Measurements from ENCODE around the gene SMG9. TPM values are rescaled to one million over a fixed set of nuclear protein-coding genes. Genes with fewer than 3 reads are reported as not detected.
"Not testable (repeated sequence)": the region's sequence is repeated elsewhere in the genome, so short reads cannot be mapped to it uniquely, and the experiment has no call there.

SMG9 gene
- total RNA-seq, 3 donors from 2014 or later (not counting 1 experiment from before 2014, with no cell fraction given) = 23.3 to 37.4 (median 28.3) TPM

DNA sequence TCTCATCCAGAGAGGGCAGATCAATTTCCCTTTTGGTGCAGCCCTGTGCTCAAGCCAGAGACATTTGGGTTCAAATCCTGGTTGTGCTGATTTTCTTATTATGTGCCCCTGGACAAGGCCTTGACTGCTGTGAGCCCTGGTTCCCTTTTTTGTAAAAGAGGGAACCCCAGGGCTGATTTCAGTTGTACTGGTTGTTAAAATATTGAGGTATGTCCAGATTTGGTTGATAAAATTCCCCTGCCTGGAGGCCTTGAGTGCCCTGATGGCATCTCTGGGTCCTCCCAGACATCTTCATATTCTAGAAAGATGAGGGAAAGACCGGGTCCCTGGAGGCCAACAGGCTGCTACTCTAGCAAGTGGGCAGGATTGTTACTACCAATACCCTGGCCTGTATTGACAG lies 70.4 kb downstream of the SMG9 start:
- H3K27me3 ChIP-seq (ENCODE audit: control insufficient read depth, insufficient read depth, low read length) = no peaks in the 10 kb centered on the region
- intact Hi-C loops (cut with micrococcal nuclease) = no loop called here
- Mint-ChIP-seq H3K27me3 (ENCODE audit: low read depth in 2 of 2) (no peaks in the 10 kb centered on the region), H3K9me3 (no peaks in the 10 kb centered on the region), H3K36me3 (no peaks in the 10 kb centered on the region), H3K27ac (no peak overlapping the region), H3K4me1 (no peaks in the 10 kb centered on the region), H3K4me3 (no peak overlapping the region)
- H3K36me3 ChIP-seq (ENCODE audit: control insufficient read depth, insufficient read depth, low read length) = no peaks in the 10 kb centered on the region
- no peak for ATAC-seq
- DNase-seq = no peak
- no peak overlapping the region for H3K4me3 ChIP-seq (ENCODE audit: low read length)
- no peaks in the 10 kb centered on the region for H3K4me1 ChIP-seq (ENCODE audit: control insufficient read depth, insufficient read depth, low read length)
- H3K9me3 ChIP-seq (ENCODE audit: control insufficient read depth, insufficient read depth, low read length) = no peaks in the 10 kb centered on the region
- no peak overlapping the region for H3K27ac ChIP-seq (ENCODE audit: low read length)
- 88% methylated on average over 1 of the region's 1 CpG for WGBS (ENCODE audit: insufficient coverage)
- TF ChIP-seq, protein P1, sequence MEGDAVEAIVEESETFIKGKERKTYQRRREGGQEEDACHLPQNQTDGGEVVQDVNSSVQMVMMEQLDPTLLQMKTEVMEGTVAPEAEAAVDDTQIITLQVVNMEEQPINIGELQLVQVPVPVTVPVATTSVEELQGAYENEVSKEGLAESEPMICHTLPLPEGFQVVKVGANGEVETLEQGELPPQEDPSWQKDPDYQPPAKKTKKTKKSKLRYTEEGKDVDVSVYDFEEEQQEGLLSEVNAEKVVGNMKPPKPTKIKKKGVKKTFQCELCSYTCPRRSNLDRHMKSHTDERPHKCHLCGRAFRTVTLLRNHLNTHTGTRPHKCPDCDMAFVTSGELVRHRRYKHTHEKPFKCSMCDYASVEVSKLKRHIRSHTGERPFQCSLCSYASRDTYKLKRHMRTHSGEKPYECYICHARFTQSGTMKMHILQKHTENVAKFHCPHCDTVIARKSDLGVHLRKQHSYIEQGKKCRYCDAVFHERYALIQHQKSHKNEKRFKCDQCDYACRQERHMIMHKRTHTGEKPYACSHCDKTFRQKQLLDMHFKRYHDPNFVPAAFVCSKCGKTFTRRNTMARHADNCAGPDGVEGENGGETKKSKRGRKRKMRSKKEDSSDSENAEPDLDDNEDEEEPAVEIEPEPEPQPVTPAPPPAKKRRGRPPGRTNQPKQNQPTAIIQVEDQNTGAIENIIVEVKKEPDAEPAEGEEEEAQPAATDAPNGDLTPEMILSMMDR (IDR thresholded peaks at IDR 0.05) = no peak

DNA sequence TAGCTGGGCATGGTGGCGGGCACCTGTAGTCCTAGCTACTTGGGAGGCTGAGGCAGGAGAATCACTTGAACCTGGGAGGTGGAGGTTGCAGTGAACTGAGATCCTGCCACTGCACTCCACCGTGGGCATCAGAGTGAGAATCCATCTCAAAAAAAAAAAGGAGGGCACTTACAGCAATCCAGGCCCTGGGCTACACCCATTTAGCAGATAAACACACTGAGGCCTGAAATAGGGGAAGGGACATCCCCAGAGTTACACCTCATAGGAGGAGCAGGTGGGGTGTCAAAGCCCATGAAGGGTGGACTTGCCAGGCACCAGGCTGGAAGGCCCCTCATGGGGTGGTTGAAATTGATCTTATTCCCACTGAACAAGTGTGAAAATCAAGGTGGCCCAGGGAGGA lies 70.9 kb downstream of the SMG9 start:
- ATAC-seq (no peak), DNase-seq (no peak)
- H3K9me3 Mint-ChIP-seq = no peaks in the 10 kb centered on the region
- Histone ChIP-seq H3K36me3 (ENCODE audit: control insufficient read depth, insufficient read depth, low read length) (no peaks in the 10 kb centered on the region), H3K4me3 (ENCODE audit: low read length) (no peak overlapping the region), H3K4me1 (ENCODE audit: control insufficient read depth, insufficient read depth, low read length) (no peaks in the 10 kb centered on the region), H3K27me3 (ENCODE audit: control insufficient read depth, insufficient read depth, low read length) (no peaks in the 10 kb centered on the region), H3K9me3 (ENCODE audit: control insufficient read depth, insufficient read depth, low read length) (no peaks in the 10 kb centered on the region), H3K27ac (ENCODE audit: low read length) (no peak overlapping the region)
- no peak overlapping the region for H3K27ac Mint-ChIP-seq
- H3K36me3 Mint-ChIP-seq = no peaks in the 10 kb centered on the region
- intact Hi-C loops (cut with micrococcal nuclease) = no loop called here
- WGBS (ENCODE audit: insufficient coverage) = 84% methylated on average over 2 of the region's 2 CpGs
- H3K4me1 Mint-ChIP-seq = no peaks in the 10 kb centered on the region
- TF ChIP-seq, protein P1 (IDR thresholded peaks at IDR 0.05) = no peak
- no peak overlapping the region for H3K4me3 Mint-ChIP-seq
- no peaks in the 10 kb centered on the region for H3K27me3 Mint-ChIP-seq (ENCODE audit: low read depth in 2 of 2)

DNA sequence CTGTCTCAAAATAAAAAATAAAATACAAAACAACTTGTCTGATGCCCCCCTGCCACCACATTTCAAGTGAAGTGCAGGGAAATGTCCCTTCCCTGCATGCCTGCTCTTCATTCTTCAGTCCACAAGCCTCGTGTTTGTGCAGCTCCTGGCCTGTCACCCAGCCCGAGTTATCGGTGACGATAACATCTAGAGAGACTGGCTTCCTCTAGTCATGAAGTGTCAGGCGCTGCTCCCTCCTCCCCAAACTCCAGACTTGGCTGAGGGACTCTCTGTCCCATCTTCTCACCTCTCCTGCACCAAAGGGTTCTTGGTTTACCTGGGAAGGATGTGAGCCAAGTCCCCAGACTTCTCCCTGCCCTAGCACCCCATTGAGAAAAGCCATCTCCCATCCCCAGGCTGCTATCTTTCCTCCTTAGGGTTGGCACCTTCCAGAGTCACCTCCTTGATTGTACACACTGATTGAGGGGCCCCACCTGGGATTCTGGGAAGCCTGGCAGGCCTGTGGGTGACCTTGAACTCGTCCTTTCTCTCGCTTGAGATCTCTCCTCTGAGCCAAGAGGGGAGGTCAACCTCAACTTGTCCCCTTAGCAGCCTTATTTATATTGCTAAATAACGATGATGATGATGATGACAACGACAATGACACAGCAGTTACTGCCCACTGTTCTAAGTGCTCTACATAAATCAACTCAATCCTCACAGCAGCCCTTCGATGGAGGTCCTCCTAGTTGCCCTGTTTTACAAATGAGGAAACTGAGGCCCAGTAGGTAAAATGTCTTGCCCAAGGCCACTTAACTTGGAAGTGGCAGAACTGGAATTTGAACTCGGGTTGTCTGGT lies 71.7 kb downstream of the SMG9 start:
- H3K27ac Mint-ChIP-seq = no peak overlapping the region
- no peak overlapping the region for H3K27ac ChIP-seq (ENCODE audit: low read length)
- no peaks in the 10 kb centered on the region for H3K4me1 ChIP-seq (ENCODE audit: control insufficient read depth, insufficient read depth, low read length)
- no peak for DNase-seq
- no peaks in the 10 kb centered on the region for H3K9me3 ChIP-seq (ENCODE audit: control insufficient read depth, insufficient read depth, low read length)
- no peaks in the 10 kb centered on the region for H3K36me3 Mint-ChIP-seq
- H3K4me3 Mint-ChIP-seq = no peak overlapping the region
- H3K4me3 ChIP-seq (ENCODE audit: low read length) = no peak overlapping the region
- intact Hi-C loops (cut with micrococcal nuclease) = no loop called here
- no peaks in the 10 kb centered on the region for H3K27me3 ChIP-seq (ENCODE audit: control insufficient read depth, insufficient read depth, low read length)
- no peaks in the 10 kb centered on the region for H3K9me3 Mint-ChIP-seq
- no peak for ATAC-seq
- WGBS (ENCODE audit: insufficient coverage) = 73% methylated on average over 11 of the region's 11 CpGs
- H3K36me3 ChIP-seq (ENCODE audit: control insufficient read depth, insufficient read depth, low read length) = no peaks in the 10 kb centered on the region
- H3K4me1 Mint-ChIP-seq = no peaks in the 10 kb centered on the region
- TF ChIP-seq, protein P1 (IDR thresholded peaks at IDR 0.05) = no peak
- H3K27me3 Mint-ChIP-seq (ENCODE audit: low read depth in 2 of 2) = no peaks in the 10 kb centered on the region

DNA sequence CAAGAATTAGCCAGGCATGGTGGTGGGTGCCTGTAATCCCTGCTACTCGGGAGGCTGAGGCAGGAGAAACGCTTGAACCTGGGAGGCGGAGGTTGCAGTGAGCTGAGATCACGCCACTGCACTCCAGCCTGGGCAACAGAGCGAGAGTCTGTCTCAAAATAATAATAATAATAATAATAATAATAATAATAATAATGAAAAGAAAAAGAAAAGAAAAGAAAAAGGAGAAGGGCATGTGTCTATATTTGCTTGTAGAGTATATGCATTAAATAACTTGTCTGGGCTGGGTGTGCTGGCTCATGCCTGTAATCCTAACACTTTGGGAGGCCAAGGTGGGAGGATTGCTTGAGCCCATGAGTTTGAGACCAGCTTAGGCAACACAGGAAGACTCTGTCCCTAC lies 72.5 kb downstream of the SMG9 start:
- H3K27ac Mint-ChIP-seq; intact Hi-C loops (cut with micrococcal nuclease): not testable (repeated sequence)

More for the DNA sequence above, 72.5 kb downstream of the SMG9 start:
- not testable (repeated sequence) for H3K4me1 ChIP-seq (ENCODE audit: control insufficient read depth, insufficient read depth, low read length); H3K4me3 ChIP-seq (ENCODE audit: low read length); H3K4me3 Mint-ChIP-seq; ATAC-seq; H3K27me3 Mint-ChIP-seq (ENCODE audit: low read depth in 2 of 2); H3K36me3 ChIP-seq (ENCODE audit: control insufficient read depth, insufficient read depth, low read length); DNase-seq; H3K27ac ChIP-seq (ENCODE audit: low read length); H3K36me3 Mint-ChIP-seq; H3K27me3 ChIP-seq (ENCODE audit: control insufficient read depth, insufficient read depth, low read length); H3K4me1 Mint-ChIP-seq; H3K9me3 ChIP-seq (ENCODE audit: control insufficient read depth, insufficient read depth, low read length); H3K9me3 Mint-ChIP-seq
- WGBS (ENCODE audit: insufficient coverage) = 90% methylated on average over 2 of the region's 5 CpGs

Data from natural killer cell (primary cell).